WTC11 (cell line): ENCODE results near the gene STRAP.

Experiments used
- ATF2 ChIP-seq: sonication (generic); formaldehyde crosslinking; IDR thresholded peaks from 2 replicates; pipeline ENCODE4 v1.8.1; 2022; ENCODE audit warnings: low read depth, missing genetic modification reagents, borderline replicate concordance
- CTCF ChIP-seq: fragments of 200-600 bp; IDR thresholded peaks from 2 replicates; pipeline ENCODE4 v1.8.0; 2022; ENCODE audit warnings: antibody characterized with exemption
- NR2C2 ChIP-seq: sonication (generic); formaldehyde crosslinking; IDR thresholded peaks from 2 replicates; pipeline ENCODE4 v1.8.0; 2022; ENCODE audit warnings: mild to moderate bottlenecking, missing genetic modification reagents
- ZNF121 ChIP-seq: sonication (generic); formaldehyde crosslinking; IDR thresholded peaks from 2 replicates; pipeline ENCODE4 v1.8.0; 2023; ENCODE audit warnings: missing genetic modification reagents
- ZNF232 ChIP-seq: sonication (generic); formaldehyde crosslinking; IDR thresholded peaks from 2 replicates; pipeline ENCODE4 v1.8.0; 2022; ENCODE audit warnings: mild to moderate bottlenecking, missing genetic modification reagents

DNA sequence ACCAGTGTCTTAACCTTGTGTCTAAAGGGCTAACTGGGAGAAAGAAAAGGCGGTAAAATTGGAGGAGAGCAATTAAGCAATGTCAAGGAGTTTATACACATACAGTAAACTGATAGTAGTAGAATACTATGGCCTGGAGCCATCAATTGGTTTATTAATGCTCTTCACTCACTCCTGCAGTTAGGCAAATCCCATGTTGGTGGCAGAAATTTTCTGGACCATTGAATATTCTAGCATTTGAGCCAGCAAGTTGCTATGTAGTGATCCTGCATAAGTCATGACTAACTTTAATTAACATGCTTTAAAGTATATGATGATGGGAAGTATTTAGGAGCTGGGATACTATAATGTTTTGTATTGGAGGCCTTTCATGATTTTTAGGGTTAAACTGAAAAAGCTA, 14.7 kb downstream of the STRAP start:
- TF ChIP-seq CTCF (no peak), ZNF121 (CRISPR knock-in tag) (no peak), ZNF232 (CRISPR knock-in tag) (no peak), NR2C2 (CRISPR knock-in tag) (no peak), ATF2 (no peak)
